HepG2 (cell line): ENCODE data around the gene OGT. TPM values are rescaled to one million over a fixed set of nuclear protein-coding genes. Genes with fewer than 3 reads are reported as not detected.

Experiments
- ATF2 ChIP-seq: sonication (generic); formaldehyde crosslinking; IDR thresholded peaks from 2 replicates; pipeline ENCODE4 v1.4.0; 2020; ENCODE audit warnings: missing genetic modification reagents
- BRCA1 ChIP-seq: sonication (generic); formaldehyde crosslinking; IDR thresholded peaks from 2 replicates; pipeline ENCODE4 v1.4.0; 2020; ENCODE audit warnings: missing genetic modification reagents
- CAMTA2 ChIP-seq: sonication (generic); formaldehyde crosslinking; IDR thresholded peaks from 2 replicates; pipeline ENCODE4 v1.4.0; 2020; ENCODE audit warnings: mild to moderate bottlenecking, missing genetic modification reagents, borderline replicate concordance
- DBP ChIP-seq: sonication (generic); formaldehyde crosslinking; IDR thresholded peaks from 2 replicates; pipeline ENCODE4 v1.4.0; 2020; ENCODE audit warnings: missing genetic modification reagents; ENCODE audit errors: not compliant biosample characterization
- ELF3 ChIP-seq: IDR thresholded peaks from 2 replicates; pipeline ENCODE4 v1.6.1; 2016; ENCODE audit warnings: missing genetic modification reagents, missing compliant biosample characterization
- FIP1L1 ChIP-seq: fragments of 200-400 bp; formaldehyde crosslinking; IDR thresholded peaks from 2 replicates; pipeline ENCODE4 v1.6.1; 2018; ENCODE audit warnings: low read depth, mild to moderate bottlenecking, low read length, moderate library complexity, borderline replicate concordance; ENCODE audit not compliant: insufficient read depth
- FOSL2 ChIP-seq: sonication (generic); formaldehyde crosslinking; IDR thresholded peaks from 2 replicates; pipeline ENCODE4 v1.4.0; 2020; ENCODE audit warnings: missing genetic modification reagents
- HMGXB4 ChIP-seq, 2 experiments: sonication (generic) in 1 of 2; formaldehyde crosslinking in 1 of 2; IDR thresholded peaks; 2 replicates each; pipeline versions ENCODE4 v1.4.0 to v1.6.1; 2018 to 2020; ENCODE audit warnings: missing genetic modification reagents in 2 of 2, borderline replicate concordance in 1 of 2, low read depth in 1 of 2, mild to moderate bottlenecking in 1 of 2, missing biosample characterization in 1 of 2
- KLF16 ChIP-seq, 2 experiments: sonication (generic) in 1 of 2; formaldehyde crosslinking in 1 of 2; IDR thresholded peaks; 2 replicates each; pipeline versions ENCODE4 v1.6.1 to v1.8.0; 2016 to 2023; ENCODE audit warnings: missing genetic modification reagents in 2 of 2, missing compliant biosample characterization in 1 of 2
- MLX ChIP-seq: IDR thresholded peaks from 2 replicates; pipeline ENCODE4 v1.6.1; 2016
- NAIF1 ChIP-seq: sonication (generic); formaldehyde crosslinking; IDR thresholded peaks from 2 replicates; pipeline ENCODE4 v1.5.0; 2020; ENCODE audit warnings: mild to moderate bottlenecking, missing genetic modification reagents, borderline replicate concordance
- RFXANK ChIP-seq: IDR thresholded peaks from 2 replicates; pipeline ENCODE4 v1.6.1; 2016
- SIX1 ChIP-seq: sonication (generic); formaldehyde crosslinking; IDR thresholded peaks from 2 replicates; pipeline ENCODE4 v1.4.0; 2020; ENCODE audit warnings: missing genetic modification reagents, borderline replicate concordance
- SNAPC5 ChIP-seq: sonication (generic); formaldehyde crosslinking; IDR thresholded peaks from 2 replicates; pipeline ENCODE4 v1.8.1; 2023; ENCODE audit warnings: mild to moderate bottlenecking, missing genetic modification reagents, borderline replicate concordance
- TCF7 ChIP-seq: sonication (generic); IDR thresholded peaks from 2 replicates; pipeline ENCODE4 v1.6.1; 2016; ENCODE audit warnings: antibody characterized with exemption, low read depth
- ZFP82 ChIP-seq: sonication (generic); formaldehyde crosslinking; IDR thresholded peaks from 2 replicates; pipeline ENCODE4 v1.5.1; 2020; ENCODE audit warnings: mild to moderate bottlenecking, missing genetic modification reagents, borderline replicate concordance
- ZKSCAN1 ChIP-seq: fragments of 150-350 bp; IDR thresholded peaks from 2 replicates; pipeline ENCODE4 v1.6.1; 2014; ENCODE audit warnings: low read length
- ZNF790 ChIP-seq: sonication (generic); formaldehyde crosslinking; IDR thresholded peaks from 2 replicates; pipeline ENCODE4 v1.8.0; 2022; ENCODE audit warnings: missing genetic modification reagents, mild to moderate bottlenecking, borderline replicate concordance
- ZNF800 ChIP-seq: sonication (generic); formaldehyde crosslinking; IDR thresholded peaks from 2 replicates; pipeline ENCODE4 v1.4.0; 2020; ENCODE audit warnings: missing genetic modification reagents
- ZSCAN21 ChIP-seq: sonication (generic); formaldehyde crosslinking; IDR thresholded peaks from 2 replicates; pipeline ENCODE4 v1.8.0; 2022; ENCODE audit warnings: mild to moderate bottlenecking, missing genetic modification reagents, moderate library complexity, borderline replicate concordance
- polyA plus RNA-seq, 8 experiments: library from polyadenylated mRNA; depleted of rRNA in 3 of 8; stranded (reverse) in 7 of 8; unstranded in 1 of 8; fragments of >200 nt; fragmentation: Illumina TruSeq in 4 of 8; extraction: Trizol in 4 of 8; gene quantifications; 2 replicates each; pipeline versions ENCODE4 v1.2.1 to v1.2.3, GENCODE V29; 2011 to 2016; ENCODE audit warnings: low read depth in 4 of 8, missing spikeins in 1 of 8, mixed read lengths in 1 of 8; ENCODE audit not compliant: insufficient read depth in 1 of 8
- total RNA-seq, 5 experiments: library from RNA; depleted of rRNA; stranded (reverse); fragments of >200 nt; fragmentation: Illumina TruSeq; extraction: Trizol; gene quantifications; 2 replicates each; pipeline ENCODE4 v1.2.3, GENCODE V29; 2016; ENCODE audit warnings: low read depth in 1 of 5

OGT gene
- total and polyA plus RNA-seq, 2 of the 13 experiments (the other 11 are each of a cell fraction or from before 2014, with no cell fraction given) = 71.7 to 463 TPM

GRCh38 chrX:71532753-71533425 lies at the start of gene OGT (continued):
- TF ChIP-seq BRCA1 (CRISPR knock-in tag) = 0 out of 2 replicates have a peak, but pooled peaks have one; percentile 49
- no peak for TF ChIP-seq RFXANK (CRISPR knock-in tag)
- TF ChIP-seq MLX (CRISPR knock-in tag) = no peak
- no peak for TF ChIP-seq TCF7
- no peak for TF ChIP-seq FIP1L1
- no peak for TF ChIP-seq ZFP82 (CRISPR knock-in tag)
- TF ChIP-seq SNAPC5 (CRISPR knock-in tag) = no peak
- no peak for TF ChIP-seq DBP (CRISPR knock-in tag)
- no peak; the same call in 1 of the 2 replicates for TF ChIP-seq SIX1
- TF ChIP-seq KLF16 (CRISPR knock-in tag; IDR thresholded peaks at IDR 0.05) = peak in 1 of 2 experiments; percentile 76; a peak in 2 of 4 replicates
- peak in 1 of 2 experiments; percentile 74; a peak in 3 of 4 replicates for TF ChIP-seq HMGXB4 (CRISPR knock-in tag; IDR thresholded peaks at IDR 0.05; ENCODE audit: borderline replicate concordance in 1 of 2, low read depth in 1 of 2)
- TF ChIP-seq CAMTA2 (CRISPR knock-in tag) = no peak
- peak; percentile 67 for TF ChIP-seq ELF3 (CRISPR knock-in tag)
- peak; percentile 63; the same call in 1 of the 2 replicates for TF ChIP-seq ATF2
- TF ChIP-seq NAIF1 = no peak
- peak; percentile 46; the same call in 1 of the 2 replicates for TF ChIP-seq ZSCAN21 (CRISPR knock-in tag)
- TF ChIP-seq ZNF790 (CRISPR knock-in tag) = no peak
- TF ChIP-seq ZKSCAN1 = no peak
- no peak; the same call in 1 of the 2 replicates for TF ChIP-seq ZNF800 (CRISPR knock-in tag)
- peak; percentile 36 for TF ChIP-seq FOSL2 (CRISPR knock-in tag)
